ENCODE results near the gene ITIH4.

Gene ITIH4

GRCh38 chr3:52773361-52774065, 57.0 kb downstream of the ITIH4 start:
- TF ChIP-seq FOXM1 (IDR thresholded peaks at IDR 0.05; ENCODE audit: borderline replicate concordance, low read depth) (no peak), TAF1 (IDR thresholded peaks at IDR 0.05; ENCODE audit: low read depth) (no peak), CREB1 (IDR thresholded peaks at IDR 0.05; ENCODE audit: low read depth) (no peak), CEBPB (IDR thresholded peaks at IDR 0.05) (no peak), REST (IDR thresholded peaks at IDR 0.05; ENCODE audit: low read depth) (no peak), USF1 (IDR thresholded peaks at IDR 0.05) (no peak), EP300 (IDR thresholded peaks at IDR 0.05; ENCODE audit: borderline replicate concordance) (no peak), EGR1 (IDR thresholded peaks at IDR 0.05) (no peak), MAX (IDR thresholded peaks at IDR 0.05) (no peak), ZBTB7A (IDR thresholded peaks at IDR 0.05; ENCODE audit: low read depth) (no peak), TCF12 (IDR thresholded peaks at IDR 0.05; ENCODE audit: low read depth) (no peak), TEAD4 (IDR thresholded peaks at IDR 0.05) (no peak), NFIC (IDR thresholded peaks at IDR 0.05) (no peak), YY1 (IDR thresholded peaks at IDR 0.05; ENCODE audit: low read depth) (no peak), RAD21 (IDR thresholded peaks at IDR 0.05; ENCODE audit: low read depth) (no peak)

- TF ChIP-seq CEBPB (IDR thresholded peaks at IDR 0.05): no peak
- TF ChIP-seq REST (IDR thresholded peaks at IDR 0.05; ENCODE audit: low read depth): no peak
- no peak for TF ChIP-seq ZBTB7A (IDR thresholded peaks at IDR 0.05; ENCODE audit: low read depth)
- no peak for TF ChIP-seq TCF12 (IDR thresholded peaks at IDR 0.05; ENCODE audit: low read depth)
- no peak for TF ChIP-seq RAD21 (IDR thresholded peaks at IDR 0.05; ENCODE audit: low read depth)
- no peak for TF ChIP-seq TAF1 (IDR thresholded peaks at IDR 0.05; ENCODE audit: low read depth)
- no peak for TF ChIP-seq EGR1 (IDR thresholded peaks at IDR 0.05)
- no peak for TF ChIP-seq CREB1 (IDR thresholded peaks at IDR 0.05; ENCODE audit: low read depth)
- no peak for TF ChIP-seq MAX (IDR thresholded peaks at IDR 0.05)
- no peak for TF ChIP-seq NFIC (IDR thresholded peaks at IDR 0.05)
Measured at GRCh38 chr3:52771702-52772101, 58.8 kb downstream of the ITIH4 start.

GRCh38 chr3:52771334-52771681, 59.2 kb downstream of the ITIH4 start:
- no peak for TF ChIP-seq CREB1 (IDR thresholded peaks at IDR 0.05; ENCODE audit: low read depth)
- no peak for TF ChIP-seq EGR1 (IDR thresholded peaks at IDR 0.05)
- TF ChIP-seq ZBTB7A (IDR thresholded peaks at IDR 0.05; ENCODE audit: low read depth): no peak
- TF ChIP-seq EP300 (IDR thresholded peaks at IDR 0.05; ENCODE audit: borderline replicate concordance): no peak
- TF ChIP-seq TEAD4 (IDR thresholded peaks at IDR 0.05): no peak
- no peak for TF ChIP-seq REST (IDR thresholded peaks at IDR 0.05; ENCODE audit: low read depth)
- TF ChIP-seq TAF1 (IDR thresholded peaks at IDR 0.05; ENCODE audit: low read depth): no peak
- no peak for TF ChIP-seq TCF12 (IDR thresholded peaks at IDR 0.05; ENCODE audit: low read depth)
- no peak for TF ChIP-seq NFIC (IDR thresholded peaks at IDR 0.05)
- TF ChIP-seq MAX (IDR thresholded peaks at IDR 0.05): no peak
- TF ChIP-seq CEBPB (IDR thresholded peaks at IDR 0.05): no peak
- TF ChIP-seq FOXM1 (IDR thresholded peaks at IDR 0.05; ENCODE audit: borderline replicate concordance, low read depth): no peak
- TF ChIP-seq USF1 (IDR thresholded peaks at IDR 0.05): no peak
- TF ChIP-seq RAD21 (IDR thresholded peaks at IDR 0.05; ENCODE audit: low read depth): no peak
- TF ChIP-seq YY1 (IDR thresholded peaks at IDR 0.05; ENCODE audit: low read depth): no peak

Data from Ishikawa (cell line).